Fibroblast of lung (primary cell): ENCODE results near the gene MCF2L. TPM values are rescaled to one million over a fixed set of nuclear protein-coding genes. Genes with fewer than 3 reads are reported as not detected.

ENCODE experiments used
- DNase-seq, 2 donors: peaks; one replicate each; pipeline versions ENCODE4 v3.0.0 to v3.0.0-alpha.2; 2010; ENCODE audit warnings: low read depth in 2 of 2
- H2AFZ ChIP-seq: 2 replicates; pipeline ENCODE4 v1.5.1; 2012; ENCODE audit warnings: low read length, control low read depth, inconsistent platforms
- H3K27ac ChIP-seq: 2 replicates; pipeline ENCODE4 v1.5.1; 2011; ENCODE audit warnings: low read length, control low read depth; ENCODE audit not compliant: insufficient read depth
- H3K27me3 ChIP-seq: 2 replicates; pipeline ENCODE4 v1.5.1; 2011; ENCODE audit warnings: mild to moderate bottlenecking, low read length; ENCODE audit not compliant: control insufficient read depth, insufficient read depth
- H3K36me3 ChIP-seq: 2 replicates; pipeline ENCODE4 v1.5.1; 2011; ENCODE audit warnings: low read length; ENCODE audit not compliant: control insufficient read depth, insufficient read depth
- H3K4me1 ChIP-seq: 2 replicates; pipeline ENCODE4 v1.5.1; 2011; ENCODE audit warnings: low read length; ENCODE audit not compliant: control insufficient read depth, insufficient read depth; ENCODE audit errors: extremely low read depth
- H3K4me2 ChIP-seq: 2 replicates; pipeline ENCODE4 v1.5.1; 2011; ENCODE audit warnings: low read length, control low read depth; ENCODE audit not compliant: insufficient read depth; ENCODE audit errors: extremely low read depth
- H3K4me3 ChIP-seq, 4 experiments: fragments of 200-600 bp in 1 of 4; sonication (generic) in 1 of 4; replicated peaks in 1 of 4; 2 replicates each; pipeline ENCODE4 v1.5.1; 2011 to 2016; ENCODE audit warnings: low read length in 4 of 4, low read depth in 3 of 4, mild to moderate bottlenecking in 3 of 4, control low read depth in 2 of 4, inconsistent platforms in 1 of 4, mixed read lengths in 1 of 4; ENCODE audit not compliant: insufficient read depth in 1 of 4; ENCODE audit errors: control extremely low read depth in 1 of 4
- H3K79me2 ChIP-seq: 2 replicates; pipeline ENCODE4 v1.5.1; 2012; ENCODE audit warnings: mild to moderate bottlenecking, low read length, inconsistent platforms; ENCODE audit not compliant: control insufficient read depth, insufficient read depth
- H3K9ac ChIP-seq: 2 replicates; pipeline ENCODE4 v1.5.1; 2011; ENCODE audit warnings: mild to moderate bottlenecking, low read length, control low read depth; ENCODE audit not compliant: insufficient read depth
- H3K9me3 ChIP-seq: 2 replicates; pipeline ENCODE4 v1.5.1; 2012; ENCODE audit warnings: low read depth, low read length; ENCODE audit not compliant: control insufficient read depth, insufficient read depth
- H4K20me1 ChIP-seq: 2 replicates; pipeline ENCODE4 v1.5.1; 2011; ENCODE audit warnings: low read length; ENCODE audit not compliant: control insufficient read depth, insufficient read depth; ENCODE audit errors: extremely low read depth
- EZH2 ChIP-seq: IDR thresholded peaks from 2 replicates; pipeline ENCODE4 v1.5.1; 2012; ENCODE audit warnings: low read length, control low read depth, mild to moderate bottlenecking; ENCODE audit errors: missing control alignments
- polyA plus RNA-seq, 2 donors: library from polyadenylated mRNA; depleted of rRNA in 1 of 2; stranded (reverse) in 1 of 2; unstranded in 1 of 2; fragments of >200 nt; gene quantifications; 2 replicates each; pipeline ENCODE4 v1.2.1, GENCODE V29; 2011 to 2012; ENCODE audit warnings: missing spikeins in 1 of 2
- total RNA-seq: library from RNA; depleted of rRNA; stranded (reverse); fragments of >200 nt; gene quantifications from 2 replicates; pipeline ENCODE4 v1.2.1, GENCODE V29; 2014
- TF ChIP-seq, protein P1 (sequence below), 2 donors: IDR thresholded peaks in 1 of 2; conservative IDR thresholded peaks in 1 of 2; 1 replicate in 1 of 2; 2 replicates in 1 of 2; pipeline ENCODE4 v1.5.1; 2011 to 2012; ENCODE audit warnings: low read length in 2 of 2, control low read depth in 1 of 2, inconsistent platforms in 1 of 2, low read depth in 1 of 2, mild to moderate bottlenecking in 1 of 2

Gene MCF2L
- total and polyA plus RNA-seq, 2 donors (not counting 1 experiment from before 2014, with no cell fraction given): 0.18 to 3.3 TPM

DNA sequence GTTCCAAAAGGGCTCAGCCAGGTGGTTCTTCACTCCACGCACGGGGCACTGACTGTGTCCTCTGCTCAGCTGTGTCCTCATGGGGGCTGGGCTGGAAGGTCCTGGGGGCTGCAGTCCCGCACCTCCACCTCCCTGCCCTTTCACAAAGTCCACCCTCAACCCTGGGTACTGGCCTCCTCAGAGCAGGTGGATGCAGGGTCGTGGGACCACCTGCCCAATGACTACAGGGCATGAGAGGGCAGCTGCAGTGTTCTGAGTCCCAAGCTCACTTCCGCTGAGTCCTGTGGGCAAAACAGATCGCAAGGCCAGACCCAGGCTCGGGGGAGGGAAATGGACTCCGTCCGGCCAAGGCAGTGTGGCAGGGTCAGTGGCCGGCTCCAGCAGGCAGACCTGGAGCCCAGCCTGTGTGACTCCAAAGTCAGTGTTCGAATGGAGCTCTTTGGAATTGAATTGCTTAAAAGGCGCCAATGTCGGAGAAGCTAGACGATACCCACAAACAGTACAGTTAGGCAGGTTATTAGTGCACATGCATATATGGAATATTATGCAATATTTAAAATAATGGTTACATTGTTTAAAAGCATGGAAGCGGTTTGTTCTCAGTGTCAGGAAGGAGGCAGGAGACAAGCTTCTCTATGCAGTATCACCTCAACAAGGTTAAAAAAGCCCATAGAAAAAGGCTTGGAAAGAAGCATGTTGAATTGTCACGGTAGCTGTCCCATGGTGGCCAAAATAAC, 54.8 kb downstream of the MCF2L start:
- no peaks in the 10 kb centered on the region for H4K20me1 ChIP-seq
- H3K9me3 ChIP-seq: no peaks in the 10 kb centered on the region
- no peak for DNase-seq
- no peaks in the 10 kb centered on the region for H3K79me2 ChIP-seq
- no peak overlapping the region for H3K4me2 ChIP-seq
- no peaks in the 10 kb centered on the region for H3K36me3 ChIP-seq
- no peak overlapping the region for H3K9ac ChIP-seq
- TF ChIP-seq, protein P1, sequence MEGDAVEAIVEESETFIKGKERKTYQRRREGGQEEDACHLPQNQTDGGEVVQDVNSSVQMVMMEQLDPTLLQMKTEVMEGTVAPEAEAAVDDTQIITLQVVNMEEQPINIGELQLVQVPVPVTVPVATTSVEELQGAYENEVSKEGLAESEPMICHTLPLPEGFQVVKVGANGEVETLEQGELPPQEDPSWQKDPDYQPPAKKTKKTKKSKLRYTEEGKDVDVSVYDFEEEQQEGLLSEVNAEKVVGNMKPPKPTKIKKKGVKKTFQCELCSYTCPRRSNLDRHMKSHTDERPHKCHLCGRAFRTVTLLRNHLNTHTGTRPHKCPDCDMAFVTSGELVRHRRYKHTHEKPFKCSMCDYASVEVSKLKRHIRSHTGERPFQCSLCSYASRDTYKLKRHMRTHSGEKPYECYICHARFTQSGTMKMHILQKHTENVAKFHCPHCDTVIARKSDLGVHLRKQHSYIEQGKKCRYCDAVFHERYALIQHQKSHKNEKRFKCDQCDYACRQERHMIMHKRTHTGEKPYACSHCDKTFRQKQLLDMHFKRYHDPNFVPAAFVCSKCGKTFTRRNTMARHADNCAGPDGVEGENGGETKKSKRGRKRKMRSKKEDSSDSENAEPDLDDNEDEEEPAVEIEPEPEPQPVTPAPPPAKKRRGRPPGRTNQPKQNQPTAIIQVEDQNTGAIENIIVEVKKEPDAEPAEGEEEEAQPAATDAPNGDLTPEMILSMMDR (conservative IDR thresholded peaks at IDR 0.05 in 1 of 2, IDR thresholded peaks at IDR 0.05 in 1 of 2; ENCODE audit: low read depth in 1 of 2, low read length in 2 of 2): no peak
- TF ChIP-seq EZH2: no peak
- peaks cover 5% of the 10 kb centered on the region for H3K27me3 ChIP-seq
- H3K4me1 ChIP-seq: no peaks in the 10 kb centered on the region
- no peak overlapping the region for H2AFZ ChIP-seq
- no peak overlapping the region for H3K27ac ChIP-seq
- no peak overlapping the region for H3K4me3 ChIP-seq

DNA sequence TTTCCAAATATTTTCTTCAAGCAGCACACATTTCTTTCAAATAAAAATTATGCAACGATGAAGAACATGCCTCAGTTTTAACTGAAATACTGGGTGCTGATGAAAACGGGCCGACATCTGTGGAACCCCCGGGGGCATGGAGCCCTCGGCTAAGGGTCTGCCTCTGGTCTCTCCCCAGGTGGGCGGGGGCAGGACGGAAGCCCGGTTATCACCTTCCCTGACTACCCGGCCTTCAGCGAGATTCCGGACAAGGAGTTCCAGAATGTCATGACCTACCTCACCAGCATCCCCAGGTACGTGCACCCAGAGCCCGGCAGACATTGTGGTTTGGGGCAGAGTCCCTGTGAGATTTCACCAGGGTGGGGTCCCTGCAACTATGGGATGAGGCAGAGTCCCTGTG, 55.5 kb downstream of the MCF2L start:
- Histone ChIP-seq H3K36me3 (no peaks in the 10 kb centered on the region), H3K27ac (no peak overlapping the region), H4K20me1 (no peaks in the 10 kb centered on the region), H3K27me3 (peaks cover 5% of the 10 kb centered on the region), H3K9me3 (no peaks in the 10 kb centered on the region), H3K9ac (no peak overlapping the region), H3K4me3 (no peak overlapping the region), H2AFZ (no peak overlapping the region), H3K4me1 (no peaks in the 10 kb centered on the region), H3K4me2 (no peak overlapping the region), H3K79me2 (no peaks in the 10 kb centered on the region)
- no peak for DNase-seq
- TF ChIP-seq EZH2: no peak
- TF ChIP-seq, protein P1 (conservative IDR thresholded peaks at IDR 0.05 in 1 of 2, IDR thresholded peaks at IDR 0.05 in 1 of 2; ENCODE audit: low read depth in 1 of 2, low read length in 2 of 2): no peak

DNA sequence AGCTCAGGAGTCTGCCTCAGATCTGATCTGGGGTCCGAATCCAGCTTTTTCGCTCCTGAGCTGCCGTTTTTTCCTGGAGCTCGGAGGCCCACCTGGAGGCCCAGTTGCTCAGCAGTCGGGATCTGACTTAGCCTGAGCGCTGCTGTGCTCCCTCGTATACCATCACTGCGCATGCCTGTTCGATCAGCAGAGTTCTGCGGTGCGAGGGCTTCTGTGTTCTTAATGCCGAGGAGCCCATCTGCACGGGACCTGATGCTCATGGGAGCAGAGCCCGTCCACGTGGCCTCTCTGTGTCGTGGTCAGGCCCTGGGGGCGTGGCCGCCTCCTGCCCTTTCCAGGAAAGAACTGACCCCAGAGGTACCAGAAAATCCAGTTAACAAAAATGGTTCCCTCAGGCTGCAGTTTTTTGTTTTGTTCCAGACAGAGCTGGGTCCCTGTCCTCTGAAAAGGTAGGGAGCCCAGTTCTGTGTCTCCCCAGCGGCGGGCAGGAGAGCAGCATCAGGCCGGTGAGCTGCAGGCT, 57.4 kb downstream of the MCF2L start:
- Histone ChIP-seq H3K4me2 (no peak overlapping the region), H3K79me2 (no peaks in the 10 kb centered on the region), H3K4me3 (no peak overlapping the region), H4K20me1 (no peaks in the 10 kb centered on the region), H3K4me1 (no peaks in the 10 kb centered on the region), H3K36me3 (no peaks in the 10 kb centered on the region), H3K27ac (no peak overlapping the region), H2AFZ (no peak overlapping the region), H3K9ac (no peak overlapping the region), H3K27me3 (peaks cover 5% of the 10 kb centered on the region), H3K9me3 (no peaks in the 10 kb centered on the region)
- TF ChIP-seq EZH2: no peak
- TF ChIP-seq, protein P1 (conservative IDR thresholded peaks at IDR 0.05 in 1 of 2, IDR thresholded peaks at IDR 0.05 in 1 of 2; ENCODE audit: low read depth in 1 of 2, low read length in 2 of 2): no peak
- DNase-seq: no peak
